Measurements from ENCODE around the gene MAP3K2. TPM values are rescaled to one million over a fixed set of nuclear protein-coding genes. Genes with fewer than 3 reads are reported as not detected.

MAP3K2 gene
- total RNA-seq, 4 donors from 2014 or later: 44.9 to 79.4 (median 52.4) TPM

DNA sequence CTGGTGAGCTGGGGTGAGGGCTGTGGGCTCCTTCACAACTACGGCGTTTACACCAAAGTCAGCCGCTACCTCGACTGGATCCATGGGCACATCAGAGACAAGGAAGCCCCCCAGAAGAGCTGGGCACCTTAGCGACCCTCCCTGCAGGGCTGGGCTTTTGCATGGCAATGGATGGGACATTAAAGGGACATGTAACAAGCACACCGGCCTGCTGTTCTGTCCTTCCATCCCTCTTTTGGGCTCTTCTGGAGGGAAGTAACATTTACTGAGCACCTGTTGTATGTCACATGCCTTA lies 41.0 kb upstream of the MAP3K2 start:
- no peak for DNase-seq (ENCODE audit: low spot score)
- TF ChIP-seq, protein P1, sequence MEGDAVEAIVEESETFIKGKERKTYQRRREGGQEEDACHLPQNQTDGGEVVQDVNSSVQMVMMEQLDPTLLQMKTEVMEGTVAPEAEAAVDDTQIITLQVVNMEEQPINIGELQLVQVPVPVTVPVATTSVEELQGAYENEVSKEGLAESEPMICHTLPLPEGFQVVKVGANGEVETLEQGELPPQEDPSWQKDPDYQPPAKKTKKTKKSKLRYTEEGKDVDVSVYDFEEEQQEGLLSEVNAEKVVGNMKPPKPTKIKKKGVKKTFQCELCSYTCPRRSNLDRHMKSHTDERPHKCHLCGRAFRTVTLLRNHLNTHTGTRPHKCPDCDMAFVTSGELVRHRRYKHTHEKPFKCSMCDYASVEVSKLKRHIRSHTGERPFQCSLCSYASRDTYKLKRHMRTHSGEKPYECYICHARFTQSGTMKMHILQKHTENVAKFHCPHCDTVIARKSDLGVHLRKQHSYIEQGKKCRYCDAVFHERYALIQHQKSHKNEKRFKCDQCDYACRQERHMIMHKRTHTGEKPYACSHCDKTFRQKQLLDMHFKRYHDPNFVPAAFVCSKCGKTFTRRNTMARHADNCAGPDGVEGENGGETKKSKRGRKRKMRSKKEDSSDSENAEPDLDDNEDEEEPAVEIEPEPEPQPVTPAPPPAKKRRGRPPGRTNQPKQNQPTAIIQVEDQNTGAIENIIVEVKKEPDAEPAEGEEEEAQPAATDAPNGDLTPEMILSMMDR (IDR thresholded peaks at IDR 0.05): no peak
- no peak for ATAC-seq (ENCODE audit: low FRiP score)

DNA sequence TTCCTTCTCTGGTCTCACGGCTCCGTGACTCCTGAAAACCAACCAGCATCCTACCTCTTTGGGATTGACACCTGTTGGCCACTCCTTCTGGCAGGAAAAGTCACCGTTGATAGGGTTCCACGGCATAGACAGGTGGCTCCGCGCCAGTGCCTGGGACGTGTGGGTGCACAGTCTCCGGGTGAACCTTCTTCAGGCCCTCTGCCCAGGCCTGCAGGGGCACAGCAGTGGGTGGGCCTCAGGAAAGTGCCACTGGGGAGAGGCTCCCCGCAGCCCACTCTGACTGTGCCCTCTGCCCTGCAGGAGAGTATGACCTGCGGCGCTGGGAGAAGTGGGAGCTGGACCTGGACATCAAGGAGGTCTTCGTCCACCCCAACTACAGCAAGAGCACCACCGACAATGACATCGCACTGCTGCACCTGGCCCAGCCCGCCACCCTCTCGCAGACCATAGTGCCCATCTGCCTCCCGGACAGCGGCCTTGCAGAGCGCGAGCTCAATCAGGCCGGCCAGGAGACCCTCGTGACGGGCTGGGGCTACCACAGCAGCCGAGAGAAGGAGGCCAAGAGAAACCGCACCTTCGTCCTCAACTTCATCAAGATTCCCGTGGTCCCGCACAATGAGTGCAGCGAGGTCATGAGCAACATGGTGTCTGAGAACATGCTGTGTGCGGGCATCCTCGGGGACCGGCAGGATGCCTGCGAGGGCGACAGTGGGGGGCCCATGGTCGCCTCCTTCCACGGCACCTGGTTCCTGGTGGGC lies 40.5 kb upstream of the MAP3K2 start:
- TF ChIP-seq, protein P1 (IDR thresholded peaks at IDR 0.05): no peak
- DNase-seq (ENCODE audit: low spot score): no peak
- no peak for ATAC-seq (ENCODE audit: low FRiP score)

DNA sequence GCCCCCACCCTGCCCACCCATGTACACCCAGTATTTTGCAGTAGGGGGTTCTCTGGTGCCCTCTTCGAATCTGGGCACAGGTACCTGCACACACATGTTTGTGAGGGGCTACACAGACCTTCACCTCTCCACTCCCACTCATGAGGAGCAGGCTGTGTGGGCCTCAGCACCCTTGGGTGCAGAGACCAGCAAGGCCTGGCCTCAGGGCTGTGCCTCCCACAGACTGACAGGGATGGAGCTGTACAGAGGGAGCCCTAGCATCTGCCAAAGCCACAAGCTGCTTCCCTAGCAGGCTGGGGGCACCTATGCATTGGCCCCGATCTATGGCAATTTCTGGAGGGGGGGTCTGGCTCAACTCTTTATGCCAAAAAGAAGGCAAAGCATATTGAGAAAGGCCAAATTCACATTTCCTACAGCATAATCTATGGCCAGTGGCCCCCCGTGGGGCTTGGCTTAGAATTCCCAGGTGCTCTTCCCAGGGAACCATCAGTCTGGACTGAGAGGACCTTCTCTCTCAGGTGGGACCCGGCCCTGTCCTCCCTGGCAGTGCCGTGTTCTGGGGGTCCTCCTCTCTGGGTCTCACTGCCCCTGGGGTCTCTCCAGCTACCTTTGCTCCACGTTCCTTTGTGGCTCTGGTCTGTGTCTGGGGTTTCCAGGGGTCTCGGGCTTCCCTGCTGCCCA lies 39.7 kb upstream of the MAP3K2 start:
- TF ChIP-seq, protein P1 (IDR thresholded peaks at IDR 0.05): no peak
- ATAC-seq (ENCODE audit: low FRiP score) (no peak), DNase-seq (ENCODE audit: low spot score) (no peak)

DNA sequence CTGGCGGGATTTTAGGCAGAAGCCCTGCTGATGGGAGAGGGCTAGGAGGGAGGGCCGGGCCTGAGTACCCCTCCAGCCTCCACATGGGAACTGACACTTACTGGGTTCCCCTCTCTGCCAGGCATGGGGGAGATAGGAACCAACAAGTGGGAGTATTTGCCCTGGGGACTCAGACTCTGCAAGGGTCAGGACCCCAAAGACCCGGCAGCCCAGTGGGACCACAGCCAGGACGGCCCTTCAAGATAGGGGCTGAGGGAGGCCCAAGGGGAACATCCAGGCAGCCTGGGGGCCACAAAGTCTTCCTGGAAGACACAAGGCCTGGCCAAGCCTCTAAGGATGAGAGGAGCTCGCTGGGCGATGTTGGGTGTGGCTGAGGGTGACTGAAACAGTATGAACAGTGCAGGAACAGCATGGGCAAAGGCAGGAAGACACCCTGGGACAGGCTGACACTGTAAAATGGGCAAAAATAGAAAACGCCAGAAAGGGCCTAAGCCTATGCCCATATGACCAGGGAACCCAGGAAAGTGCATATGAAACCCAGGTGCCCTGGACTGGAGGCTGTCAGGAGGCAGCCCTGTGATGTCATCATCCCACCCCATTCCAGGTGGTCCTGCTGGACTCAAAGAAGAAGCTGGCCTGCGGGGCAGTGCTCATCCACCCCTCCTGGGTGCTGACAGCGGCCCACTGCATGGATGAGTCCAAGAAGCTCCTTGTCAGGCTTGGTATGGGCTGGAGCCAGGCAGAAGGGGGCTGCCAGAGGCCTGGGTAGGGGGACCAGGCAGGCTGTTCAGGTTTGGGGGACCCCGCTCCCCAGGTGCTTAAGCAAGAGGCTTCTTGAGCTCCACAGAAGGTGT lies 39.0 kb upstream of the MAP3K2 start:
- ATAC-seq (ENCODE audit: low FRiP score) (no peak), DNase-seq (ENCODE audit: low spot score) (no peak)
- TF ChIP-seq, protein P1 (IDR thresholded peaks at IDR 0.05): no peak

DNA sequence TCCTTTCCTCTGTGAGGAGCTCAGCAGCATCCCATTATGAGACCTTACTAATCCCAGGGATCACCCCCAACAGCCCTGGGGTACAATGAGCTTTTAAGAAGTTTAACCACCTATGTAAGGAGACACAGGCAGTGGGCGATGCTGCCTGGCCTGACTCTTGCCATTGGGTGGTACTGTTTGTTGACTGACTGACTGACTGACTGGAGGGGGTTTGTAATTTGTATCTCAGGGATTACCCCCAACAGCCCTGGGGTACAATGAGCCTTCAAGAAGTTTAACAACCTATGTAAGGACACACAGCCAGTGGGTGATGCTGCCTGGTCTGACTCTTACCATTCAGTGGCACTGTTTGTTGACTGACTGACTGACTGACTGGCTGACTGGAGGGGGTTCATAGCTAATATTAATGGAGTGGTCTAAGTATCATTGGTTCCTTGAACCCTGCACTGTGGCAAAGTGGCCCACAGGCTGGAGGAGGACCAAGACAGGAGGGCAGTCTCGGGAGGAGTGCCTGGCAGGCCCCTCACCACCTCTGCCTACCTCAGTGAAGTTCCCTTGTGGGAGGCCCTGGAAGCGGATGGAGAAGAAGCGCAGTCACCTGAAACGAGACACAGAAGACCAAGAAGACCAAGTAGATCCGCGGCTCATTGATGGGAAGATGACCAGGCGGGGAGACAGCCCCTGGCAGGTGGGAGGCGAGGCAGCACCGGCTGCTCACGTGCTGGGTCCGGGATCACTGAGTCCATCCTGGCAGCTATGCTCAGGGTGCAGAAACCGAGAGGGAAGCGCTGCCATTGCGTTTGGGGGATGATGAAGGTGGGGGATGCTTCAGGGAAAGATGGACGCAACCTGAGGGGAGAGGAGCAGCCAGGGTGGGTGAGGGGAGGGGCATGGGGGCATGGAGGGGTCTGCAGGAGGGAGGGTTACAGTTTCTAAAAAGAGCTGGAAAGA lies 38.0 kb upstream of the MAP3K2 start:
- DNase-seq (ENCODE audit: low spot score) (no peak), ATAC-seq (ENCODE audit: low FRiP score) (no peak)
- TF ChIP-seq, protein P1 (IDR thresholded peaks at IDR 0.05): no peak
